ENCODE measurements around the gene IFT57. TPM values are rescaled to one million over a fixed set of nuclear protein-coding genes. Genes with fewer than 3 reads are reported as not detected.

The IFT57 gene
- total RNA-seq, 1 donor from 2014 or later: 31.4 TPM

DNA sequence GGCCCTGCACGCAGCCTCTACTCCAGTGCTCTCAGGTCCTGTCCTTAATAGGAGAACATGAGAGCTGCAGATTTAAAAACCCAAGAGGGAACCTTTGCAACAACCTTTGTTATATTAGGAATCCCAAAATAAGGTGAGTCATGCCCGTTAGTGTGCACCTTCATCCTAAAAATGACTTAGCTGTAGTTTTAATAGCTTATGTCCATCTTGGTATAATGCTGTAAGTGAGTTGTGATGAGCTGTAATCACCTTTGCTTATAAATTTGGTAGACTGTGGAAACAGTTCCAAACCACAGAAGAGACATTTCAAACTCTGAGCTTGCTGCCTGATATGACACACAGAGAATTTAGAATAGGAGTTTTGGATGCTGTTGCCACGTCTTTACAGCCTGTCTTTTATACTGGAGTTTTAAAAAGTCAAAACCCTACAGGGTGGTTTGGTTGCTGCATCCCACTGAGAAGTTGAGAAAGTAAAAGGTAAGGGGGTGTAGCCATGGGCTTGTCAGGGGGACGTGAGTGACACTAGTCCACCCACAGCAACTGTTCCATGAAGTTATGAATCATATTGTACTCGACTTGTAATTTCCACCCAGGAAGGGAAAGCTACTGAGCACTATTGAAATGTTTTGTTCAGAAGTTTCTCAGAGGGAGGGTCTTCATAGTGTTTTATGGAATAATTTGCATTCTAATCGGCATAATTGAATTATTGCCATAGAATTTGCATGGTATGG is 104.0 kb downstream of the IFT57 start:
- Mint-ChIP-seq H3K36me3 (ENCODE audit: low read depth, unreplicated experiment) (peaks cover 1% of the 10 kb centered on the region), H3K27me3 (ENCODE audit: unreplicated experiment) (peaks cover 6% of the 10 kb centered on the region), H3K4me3 (ENCODE audit: unreplicated experiment) (no peak overlapping the region), H3K4me1 (ENCODE audit: unreplicated experiment) (peaks cover 11% of the 10 kb centered on the region), H3K9me3 (ENCODE audit: unreplicated experiment) (no peaks in the 10 kb centered on the region), H3K27ac (ENCODE audit: unreplicated experiment) (no peak overlapping the region)
- no peak for DNase-seq (ENCODE audit: low spot score)
- TF ChIP-seq, protein P1, sequence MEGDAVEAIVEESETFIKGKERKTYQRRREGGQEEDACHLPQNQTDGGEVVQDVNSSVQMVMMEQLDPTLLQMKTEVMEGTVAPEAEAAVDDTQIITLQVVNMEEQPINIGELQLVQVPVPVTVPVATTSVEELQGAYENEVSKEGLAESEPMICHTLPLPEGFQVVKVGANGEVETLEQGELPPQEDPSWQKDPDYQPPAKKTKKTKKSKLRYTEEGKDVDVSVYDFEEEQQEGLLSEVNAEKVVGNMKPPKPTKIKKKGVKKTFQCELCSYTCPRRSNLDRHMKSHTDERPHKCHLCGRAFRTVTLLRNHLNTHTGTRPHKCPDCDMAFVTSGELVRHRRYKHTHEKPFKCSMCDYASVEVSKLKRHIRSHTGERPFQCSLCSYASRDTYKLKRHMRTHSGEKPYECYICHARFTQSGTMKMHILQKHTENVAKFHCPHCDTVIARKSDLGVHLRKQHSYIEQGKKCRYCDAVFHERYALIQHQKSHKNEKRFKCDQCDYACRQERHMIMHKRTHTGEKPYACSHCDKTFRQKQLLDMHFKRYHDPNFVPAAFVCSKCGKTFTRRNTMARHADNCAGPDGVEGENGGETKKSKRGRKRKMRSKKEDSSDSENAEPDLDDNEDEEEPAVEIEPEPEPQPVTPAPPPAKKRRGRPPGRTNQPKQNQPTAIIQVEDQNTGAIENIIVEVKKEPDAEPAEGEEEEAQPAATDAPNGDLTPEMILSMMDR (IDR thresholded peaks at IDR 0.05; ENCODE audit: unreplicated experiment): no peak

DNA sequence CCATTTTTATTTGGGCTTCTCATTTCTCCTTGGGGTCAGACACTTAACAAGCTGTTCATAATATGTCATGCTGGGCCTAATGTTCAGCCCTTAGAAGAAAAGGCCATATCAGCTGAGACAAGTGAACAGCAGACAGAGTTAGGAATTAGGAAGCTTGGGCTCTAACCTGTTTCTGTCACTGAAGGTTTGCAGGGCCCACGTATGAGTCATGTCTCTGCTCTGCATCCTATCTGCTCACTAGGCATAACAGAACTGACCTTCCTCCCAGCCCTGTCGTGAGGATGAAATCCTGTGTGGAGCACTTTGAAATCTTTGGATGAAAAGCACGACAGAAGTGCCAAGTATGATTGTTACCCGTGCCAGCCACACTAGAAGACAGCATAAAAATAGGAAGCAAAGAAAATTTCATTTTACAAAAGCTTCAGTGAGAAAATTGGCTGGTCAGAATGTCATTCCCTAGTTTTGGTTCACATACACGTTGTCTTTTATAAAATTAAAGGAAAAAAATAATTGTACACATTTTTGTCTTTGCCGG is 104.9 kb downstream of the IFT57 start:
- Mint-ChIP-seq H3K4me1 (ENCODE audit: unreplicated experiment) (peaks cover 6% of the 10 kb centered on the region), H3K27me3 (ENCODE audit: unreplicated experiment) (peaks cover 6% of the 10 kb centered on the region)
- TF ChIP-seq, protein P1 (IDR thresholded peaks at IDR 0.05; ENCODE audit: unreplicated experiment): no peak

DNA sequence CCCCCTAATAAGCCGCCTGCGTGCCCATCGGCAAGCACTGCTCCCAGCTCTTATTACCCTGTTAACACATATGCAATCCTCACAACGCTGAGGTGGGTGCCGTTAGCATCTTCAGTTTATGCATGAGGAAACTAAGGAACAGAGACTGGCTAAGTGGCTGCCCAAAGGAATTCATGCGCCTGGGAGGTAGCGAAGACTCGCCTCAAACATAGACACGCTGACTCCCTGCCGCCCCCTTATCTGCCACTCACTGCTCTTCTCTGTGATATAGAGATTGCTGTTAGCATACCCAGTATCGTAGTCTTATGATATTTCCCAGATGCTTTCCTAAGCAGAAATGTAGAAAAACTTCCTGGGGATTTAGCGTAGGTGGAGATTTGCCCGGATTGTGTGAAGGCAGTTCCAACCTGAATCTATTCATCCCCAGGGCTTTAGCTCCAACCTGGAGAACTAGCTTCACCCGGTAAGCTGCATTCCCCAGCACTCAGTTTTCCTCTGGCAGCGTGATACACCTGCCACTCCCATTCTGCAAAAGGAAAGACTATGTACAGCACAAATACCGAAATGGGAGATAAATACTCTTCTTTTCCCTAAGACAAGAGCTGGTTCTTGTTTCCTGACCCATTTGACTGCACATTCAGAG is 107.7 kb downstream of the IFT57 start:
- DNase-seq (ENCODE audit: low spot score): no peak
- H3K27me3 Mint-ChIP-seq (ENCODE audit: unreplicated experiment): peaks cover 6% of the 10 kb centered on the region
- H3K4me3 Mint-ChIP-seq (ENCODE audit: unreplicated experiment): no peak overlapping the region
- H3K27ac Mint-ChIP-seq (ENCODE audit: unreplicated experiment): no peak overlapping the region
- no peaks in the 10 kb centered on the region for H3K9me3 Mint-ChIP-seq (ENCODE audit: unreplicated experiment)
- TF ChIP-seq, protein P1 (IDR thresholded peaks at IDR 0.05; ENCODE audit: unreplicated experiment): no peak
- H3K36me3 Mint-ChIP-seq (ENCODE audit: low read depth, unreplicated experiment): no peaks in the 10 kb centered on the region
- H3K4me1 Mint-ChIP-seq (ENCODE audit: unreplicated experiment): peaks cover 6% of the 10 kb centered on the region

More for the DNA sequence above, 104.9 kb downstream of the IFT57 start:
- Mint-ChIP-seq H3K36me3 (ENCODE audit: low read depth, unreplicated experiment) (no peaks in the 10 kb centered on the region), H3K9me3 (ENCODE audit: unreplicated experiment) (no peaks in the 10 kb centered on the region), H3K4me3 (ENCODE audit: unreplicated experiment) (no peak overlapping the region), H3K27ac (ENCODE audit: unreplicated experiment) (no peak overlapping the region)
- DNase-seq (ENCODE audit: low spot score): no peak

DNA sequence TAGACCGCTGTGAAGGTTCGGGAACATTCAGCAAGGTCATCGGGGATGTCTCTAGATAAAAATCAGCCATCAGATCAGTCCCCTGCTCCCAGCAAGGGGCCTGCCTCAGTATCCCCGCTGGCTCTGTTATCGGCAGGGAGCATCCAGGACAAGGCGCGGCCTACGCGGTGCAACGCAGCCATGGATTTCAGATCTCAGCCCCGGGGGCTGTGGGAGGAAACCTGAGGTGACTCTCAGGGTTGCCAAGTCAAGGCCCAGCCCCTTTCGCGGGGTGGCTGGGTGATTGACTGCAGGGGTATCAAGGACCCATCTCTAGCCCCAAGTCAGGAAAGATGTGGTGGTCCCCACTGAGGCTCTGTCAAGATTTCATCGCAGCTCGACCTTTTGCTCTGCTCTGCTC is 108.2 kb downstream of the IFT57 start:
- H3K4me1 Mint-ChIP-seq (ENCODE audit: unreplicated experiment): peaks cover 7% of the 10 kb centered on the region
- H3K27ac Mint-ChIP-seq (ENCODE audit: unreplicated experiment): no peak overlapping the region
- no peak for DNase-seq (ENCODE audit: low spot score)
- H3K4me3 Mint-ChIP-seq (ENCODE audit: unreplicated experiment): no peak overlapping the region
- no peaks in the 10 kb centered on the region for H3K36me3 Mint-ChIP-seq (ENCODE audit: low read depth, unreplicated experiment)
- peaks cover 5% of the 10 kb centered on the region for H3K27me3 Mint-ChIP-seq (ENCODE audit: unreplicated experiment)
- no peaks in the 10 kb centered on the region for H3K9me3 Mint-ChIP-seq (ENCODE audit: unreplicated experiment)
- TF ChIP-seq, protein P1 (IDR thresholded peaks at IDR 0.05; ENCODE audit: unreplicated experiment): no peak

DNA sequence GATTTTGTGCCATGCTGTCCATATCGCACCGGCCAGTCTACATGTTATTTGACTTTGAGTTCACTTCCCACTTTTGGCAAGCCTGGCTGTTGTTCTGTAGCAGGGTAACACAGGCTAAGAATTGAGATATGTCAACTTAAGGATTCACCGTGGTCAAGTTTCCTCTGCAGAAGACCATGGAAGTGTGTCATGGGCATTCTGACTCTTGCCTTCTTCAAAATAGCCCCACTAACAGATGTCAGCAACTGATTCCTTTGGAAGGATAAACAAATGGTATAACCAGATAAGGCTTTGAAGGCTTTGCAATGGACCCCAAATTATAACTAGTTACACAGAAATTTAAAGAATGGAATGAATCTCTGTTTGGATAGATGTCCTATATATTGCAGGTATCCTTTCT is 111.3 kb downstream of the IFT57 start:
- Mint-ChIP-seq H3K4me1 (ENCODE audit: unreplicated experiment) (peaks cover 24% of the 10 kb centered on the region), H3K27ac (ENCODE audit: unreplicated experiment) (no peak overlapping the region), H3K9me3 (ENCODE audit: unreplicated experiment) (no peaks in the 10 kb centered on the region), H3K27me3 (ENCODE audit: unreplicated experiment) (peaks cover 3% of the 10 kb centered on the region), H3K36me3 (ENCODE audit: low read depth, unreplicated experiment) (no peaks in the 10 kb centered on the region), H3K4me3 (ENCODE audit: unreplicated experiment) (no peak overlapping the region)
- no peak for DNase-seq (ENCODE audit: low spot score)
- TF ChIP-seq, protein P1 (IDR thresholded peaks at IDR 0.05; ENCODE audit: unreplicated experiment): no peak

Data from endothelial cell (in vitro differentiated cells).